NCI-H2107 treated with DMSO at 0.1 percent for 48 hours (cell line): ENCODE data around the gene TMEM121.

ENCODE experiments used
- DNase-seq: peaks from one replicate; lab custom pipeline; 2025; ENCODE audit not compliant: unreplicated experiment; lab: John Stamatoyannopoulos, UW

Gene TMEM121

GRCh38 chr14:105527826-105528585 is 1.6 kb downstream of the TMEM121 start:
- DNase-seq: peak; percentile 28

GRCh38 chr14:105528586-105529318 is 2.4 kb downstream of the TMEM121 start:
- no peak for DNase-seq

GRCh38 chr14:105529319-105529568 is 2.9 kb downstream of the TMEM121 start:
- DNase-seq: no peak

GRCh38 chr14:105529569-105530284 is 3.3 kb downstream of the TMEM121 start:
- DNase-seq: no peak

- DNase-seq: no peak
Observed at GRCh38 chr14:105530285-105531087, 4.1 kb downstream of the TMEM121 start.

- no peak for DNase-seq
Observed at GRCh38 chr14:105531088-105531893, 4.9 kb downstream of the TMEM121 start.

GRCh38 chr14:105531894-105532623 is 5.7 kb downstream of the TMEM121 start:
- no peak for DNase-seq

- DNase-seq: no peak
Observed at GRCh38 chr14:105532735-105533141, 6.4 kb downstream of the TMEM121 start.

- no peak for DNase-seq
Observed at GRCh38 chr14:105533391-105533790, 7.0 kb downstream of the TMEM121 start.

GRCh38 chr14:105533811-105534498 is 7.6 kb downstream of the TMEM121 start:
- DNase-seq: no peak

GRCh38 chr14:105534586-105534985 is 8.2 kb downstream of the TMEM121 start:
- DNase-seq: no peak

GRCh38 chr14:105536051-105536450 is 9.7 kb downstream of the TMEM121 start:
- DNase-seq: no peak

GRCh38 chr14:105536691-105537579 is 10.6 kb downstream of the TMEM121 start:
- DNase-seq: no peak

- no peak for DNase-seq
Observed at GRCh38 chr14:105537580-105538474, 11.4 kb downstream of the TMEM121 start.

GRCh38 chr14:105538481-105539049 is 12.2 kb downstream of the TMEM121 start:
- DNase-seq: no peak

- DNase-seq: no peak
Observed at GRCh38 chr14:105540811-105541210, 14.4 kb downstream of the TMEM121 start.
